Activated B cell treated with CpG ODN at 0.5 μM for 24 hours (primary cell): Measurements from ENCODE around the gene PRKAR2B. TPM values are rescaled to one million over a fixed set of nuclear protein-coding genes. Genes with fewer than 3 reads are reported as not detected.

Experiments
- ATAC-seq: fragments of 200-7000 bp; cut with Tn5 transposase; one replicate; pipeline ENCODE4 v1.10.0; 2021; ENCODE audit warnings: low read depth, mild to moderate bottlenecking, moderate library complexity
- CTCF ChIA-PET: fragments of 350-600 bp; sonication (Branson Sonifier 250); formaldehyde crosslinking; loops from one replicate; lab custom pipeline; 2021; ENCODE audit warnings: antibody characterized with exemption; lab: Charles Lee
- POLR2A ChIA-PET: fragments of 350-600 bp; sonication (Branson Sonifier 250); formaldehyde crosslinking; loops from one replicate; lab custom pipeline; 2021; ENCODE audit warnings: antibody characterized with exemption; lab: Charles Lee
- DNase-seq: peaks from one replicate; pipeline ENCODE4 v3.0.0; 2022
- H3K27ac Mint-ChIP-seq: one replicate; pipeline ENCODE4 v1.8.0; 2020; ENCODE audit warnings: mixed read lengths
- H3K27me3 Mint-ChIP-seq: one replicate; pipeline ENCODE4 v1.8.0; 2021; ENCODE audit warnings: mixed read lengths
- H3K36me3 Mint-ChIP-seq: one replicate; pipeline ENCODE4 v1.8.0; 2021; ENCODE audit warnings: low read depth, mixed read lengths
- H3K4me1 Mint-ChIP-seq: one replicate; pipeline ENCODE4 v1.8.0; 2021; ENCODE audit warnings: mixed read lengths
- H3K4me3 Mint-ChIP-seq: one replicate; pipeline ENCODE4 v1.8.0; 2020; ENCODE audit warnings: mild to moderate bottlenecking, mixed read lengths
- H3K9me3 Mint-ChIP-seq: one replicate; pipeline ENCODE4 v1.8.0; 2020; ENCODE audit warnings: mixed read lengths
- intact Hi-C: fragments of 100-400 bp; cut with micrococcal nuclease; formaldehyde crosslinking; loops from one replicate; pipeline ENCODE4 v1.15.1; 2024
- total RNA-seq: library from RNA; stranded (reverse); gene quantifications from 2 replicates; pipeline ENCODE4 v1.2.3, GENCODE V29; 2022
- TF ChIP-seq, protein P1 (sequence below): fragments of 200-600 bp; IDR thresholded peaks from one replicate; pipeline ENCODE4 v1.8.0; 2022; ENCODE audit warnings: antibody characterized with exemption, mild to moderate bottlenecking

Gene PRKAR2B
- total RNA-seq, 1 donor from 2014 or later, result 0.71 TPM

DNA sequence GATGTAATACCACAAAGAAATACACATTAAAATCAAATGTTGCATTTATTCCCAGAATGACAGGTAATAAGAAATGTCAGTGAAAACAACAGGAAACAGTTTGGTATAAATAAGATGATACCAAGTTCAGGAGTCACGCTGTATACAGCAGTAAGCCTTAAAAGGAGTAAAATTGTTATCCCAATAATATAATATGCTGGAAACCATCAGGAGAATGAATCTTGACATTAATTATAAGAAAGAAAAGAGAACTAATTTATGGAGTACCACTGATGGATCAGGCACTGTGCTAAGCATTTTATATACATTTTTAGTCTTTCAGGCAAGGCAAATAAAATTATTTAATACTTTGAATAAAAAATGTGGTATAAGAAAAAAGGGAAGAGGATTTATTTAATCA is 27.6 kb downstream of the PRKAR2B start:
- CTCF ChIA-PET, result no interaction called here
- Mint-ChIP-seq H3K4me1 (peaks cover 4% of the 10 kb centered on the region), H3K27me3 (no peaks in the 10 kb centered on the region), H3K27ac (no peak overlapping the region), H3K36me3 (no peaks in the 10 kb centered on the region), H3K4me3 (no peak overlapping the region), H3K9me3 (no peaks in the 10 kb centered on the region)
- DNase-seq, result no peak
- ATAC-seq, result no peak
- TF ChIP-seq, protein P1, sequence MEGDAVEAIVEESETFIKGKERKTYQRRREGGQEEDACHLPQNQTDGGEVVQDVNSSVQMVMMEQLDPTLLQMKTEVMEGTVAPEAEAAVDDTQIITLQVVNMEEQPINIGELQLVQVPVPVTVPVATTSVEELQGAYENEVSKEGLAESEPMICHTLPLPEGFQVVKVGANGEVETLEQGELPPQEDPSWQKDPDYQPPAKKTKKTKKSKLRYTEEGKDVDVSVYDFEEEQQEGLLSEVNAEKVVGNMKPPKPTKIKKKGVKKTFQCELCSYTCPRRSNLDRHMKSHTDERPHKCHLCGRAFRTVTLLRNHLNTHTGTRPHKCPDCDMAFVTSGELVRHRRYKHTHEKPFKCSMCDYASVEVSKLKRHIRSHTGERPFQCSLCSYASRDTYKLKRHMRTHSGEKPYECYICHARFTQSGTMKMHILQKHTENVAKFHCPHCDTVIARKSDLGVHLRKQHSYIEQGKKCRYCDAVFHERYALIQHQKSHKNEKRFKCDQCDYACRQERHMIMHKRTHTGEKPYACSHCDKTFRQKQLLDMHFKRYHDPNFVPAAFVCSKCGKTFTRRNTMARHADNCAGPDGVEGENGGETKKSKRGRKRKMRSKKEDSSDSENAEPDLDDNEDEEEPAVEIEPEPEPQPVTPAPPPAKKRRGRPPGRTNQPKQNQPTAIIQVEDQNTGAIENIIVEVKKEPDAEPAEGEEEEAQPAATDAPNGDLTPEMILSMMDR, result no peak
- intact Hi-C loops, result no loop called here
- POLR2A ChIA-PET, result no interaction called here

DNA sequence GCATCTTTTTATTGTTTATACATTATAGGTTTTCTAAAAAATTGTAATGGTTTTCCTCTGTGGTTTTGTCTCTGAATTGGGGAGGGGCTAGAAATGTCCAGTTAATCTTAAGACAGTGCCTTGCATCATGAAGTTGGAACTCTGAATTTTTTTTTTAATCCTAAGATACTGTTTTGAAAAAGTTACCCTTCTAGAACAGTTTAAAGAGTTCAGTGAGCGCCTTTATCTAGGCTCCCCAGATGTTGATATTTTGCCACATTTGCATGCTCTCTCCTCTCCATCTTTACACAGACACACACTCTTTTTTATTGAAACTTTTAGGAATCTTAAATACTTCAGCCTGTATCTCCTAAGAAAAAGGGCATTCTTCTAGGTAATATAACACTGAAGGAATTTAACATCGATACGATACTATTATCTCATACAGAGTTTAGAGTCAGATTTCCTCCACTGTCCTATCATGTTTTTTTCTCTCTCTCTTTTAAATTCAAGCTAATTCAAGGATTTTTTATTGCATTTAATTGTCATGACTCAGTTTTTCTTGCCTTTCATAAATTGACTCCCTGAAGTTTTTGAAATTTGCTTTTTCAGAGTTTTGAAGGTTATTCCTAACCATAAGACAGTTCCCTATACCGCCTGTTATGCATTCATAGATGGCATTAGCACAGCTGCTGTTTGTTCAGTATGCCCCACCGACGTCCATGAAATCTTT is 31.5 kb downstream of the PRKAR2B start:
- POLR2A ChIA-PET, result no interaction called here
- intact Hi-C loops, result no loop called here
- Mint-ChIP-seq H3K9me3 (no peaks in the 10 kb centered on the region), H3K36me3 (no peaks in the 10 kb centered on the region), H3K27ac (no peak overlapping the region), H3K4me3 (no peak overlapping the region), H3K4me1 (no peaks in the 10 kb centered on the region), H3K27me3 (no peaks in the 10 kb centered on the region)
- DNase-seq (no peak), ATAC-seq (no peak)
- TF ChIP-seq, protein P1, result no peak
- CTCF ChIA-PET, result no interaction called here

DNA sequence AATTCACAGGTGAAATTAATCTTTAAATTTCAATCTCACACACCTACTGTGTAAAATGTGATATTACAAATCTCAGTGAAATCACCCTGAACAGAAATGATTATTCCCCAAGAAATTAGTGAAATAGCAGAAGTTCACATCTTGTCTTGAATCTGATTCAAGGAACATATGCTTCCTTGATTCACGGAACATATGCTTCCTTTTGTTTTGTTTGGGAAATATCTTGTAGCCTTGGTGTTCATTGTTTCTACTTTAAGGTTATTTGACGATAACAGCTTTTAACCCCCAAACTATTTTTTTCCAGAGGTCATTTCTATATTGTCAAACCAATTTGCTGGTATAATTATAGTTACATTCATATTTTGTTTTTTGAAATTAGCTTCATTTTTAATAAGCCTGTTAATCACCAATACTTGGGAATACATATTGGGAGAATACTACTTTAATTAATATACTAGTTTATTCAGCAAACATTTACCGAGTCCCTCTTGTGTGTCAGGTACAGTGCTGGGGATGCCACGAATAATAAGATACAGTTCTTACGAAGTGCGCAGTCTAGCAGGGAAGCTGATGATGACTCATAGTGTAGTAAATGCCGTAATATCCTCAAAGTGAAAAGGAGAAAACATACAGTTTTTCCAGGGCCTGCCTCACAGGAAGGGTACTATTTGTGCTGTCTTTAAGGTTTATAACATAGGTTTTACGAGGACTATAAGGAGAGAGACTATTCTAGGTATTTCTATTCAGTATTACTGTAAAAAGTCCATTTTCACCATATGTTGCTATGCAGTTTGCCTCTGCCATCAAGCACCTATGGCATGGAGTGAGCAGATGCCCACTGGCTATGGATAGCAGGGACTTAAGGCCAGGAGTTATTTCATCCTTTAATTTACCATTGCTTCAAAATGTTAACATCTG is 32.5 kb downstream of the PRKAR2B start:
- Mint-ChIP-seq H3K27ac (no peak overlapping the region), H3K9me3 (no peaks in the 10 kb centered on the region), H3K4me1 (no peaks in the 10 kb centered on the region), H3K4me3 (no peak overlapping the region), H3K27me3 (no peaks in the 10 kb centered on the region), H3K36me3 (no peaks in the 10 kb centered on the region)
- POLR2A ChIA-PET, result interaction anchor here (0.6 kb wide), 1 partner anchor 37 kb away, joined by 6 read pairs; no protein-coding TSS in a partner anchor
- intact Hi-C loops, result no loop called here
- DNase-seq (no peak), ATAC-seq (no peak)
- CTCF ChIA-PET, result interaction anchor here (0.6 kb wide), 1 partner anchor 15 kb away, joined by 3 read pairs; no protein-coding TSS in a partner anchor
- TF ChIP-seq, protein P1, result no peak

GRCh38 chr7:107077699-107078516 is 33.4 kb downstream of the PRKAR2B start:
- no peaks in the 10 kb centered on the region for H3K36me3 Mint-ChIP-seq
- no peak overlapping the region for H3K4me3 Mint-ChIP-seq
- intact Hi-C loops, result no loop called here
- H3K27me3 Mint-ChIP-seq, result no peaks in the 10 kb centered on the region
- no peaks in the 10 kb centered on the region for H3K9me3 Mint-ChIP-seq
- CTCF ChIA-PET, result no interaction called here
- DNase-seq (no peak), ATAC-seq (no peak)
- TF ChIP-seq, protein P1, result no peak
- POLR2A ChIA-PET, result interaction anchor here (0.6 kb wide), 1 partner anchor 38 kb away, joined by 6 read pairs; no protein-coding TSS in a partner anchor
- H3K27ac Mint-ChIP-seq, result no peak overlapping the region
- no peaks in the 10 kb centered on the region for H3K4me1 Mint-ChIP-seq
